CD4-positive, alpha-beta T cell treated with Interleukin-15 for 4 hours (primary cell): Measurements from ENCODE around the gene CD300C.
"Not testable (repeated sequence)": the region's sequence is repeated elsewhere in the genome, so short reads cannot be mapped to it uniquely, and the experiment has no call there.

ENCODE experiments used
- DNase-seq: peaks from one replicate; pipeline ENCODE4 v3.0.0-alpha.2; 2020; ENCODE audit warnings: low spot score

The CD300C gene

GRCh38 chr17:74545843-74546230 lies at the start of gene CD300C:
TSS of gene CD300C (minus strand) at chr17:74546115. CDS start at chr17:74545782, 333 bp downstream.
- peak; percentile 5 for DNase-seq

GRCh38 chr17:74595037-74595750 lies 49.3 kb upstream of the CD300C start:
- DNase-seq: no peak

DNA sequence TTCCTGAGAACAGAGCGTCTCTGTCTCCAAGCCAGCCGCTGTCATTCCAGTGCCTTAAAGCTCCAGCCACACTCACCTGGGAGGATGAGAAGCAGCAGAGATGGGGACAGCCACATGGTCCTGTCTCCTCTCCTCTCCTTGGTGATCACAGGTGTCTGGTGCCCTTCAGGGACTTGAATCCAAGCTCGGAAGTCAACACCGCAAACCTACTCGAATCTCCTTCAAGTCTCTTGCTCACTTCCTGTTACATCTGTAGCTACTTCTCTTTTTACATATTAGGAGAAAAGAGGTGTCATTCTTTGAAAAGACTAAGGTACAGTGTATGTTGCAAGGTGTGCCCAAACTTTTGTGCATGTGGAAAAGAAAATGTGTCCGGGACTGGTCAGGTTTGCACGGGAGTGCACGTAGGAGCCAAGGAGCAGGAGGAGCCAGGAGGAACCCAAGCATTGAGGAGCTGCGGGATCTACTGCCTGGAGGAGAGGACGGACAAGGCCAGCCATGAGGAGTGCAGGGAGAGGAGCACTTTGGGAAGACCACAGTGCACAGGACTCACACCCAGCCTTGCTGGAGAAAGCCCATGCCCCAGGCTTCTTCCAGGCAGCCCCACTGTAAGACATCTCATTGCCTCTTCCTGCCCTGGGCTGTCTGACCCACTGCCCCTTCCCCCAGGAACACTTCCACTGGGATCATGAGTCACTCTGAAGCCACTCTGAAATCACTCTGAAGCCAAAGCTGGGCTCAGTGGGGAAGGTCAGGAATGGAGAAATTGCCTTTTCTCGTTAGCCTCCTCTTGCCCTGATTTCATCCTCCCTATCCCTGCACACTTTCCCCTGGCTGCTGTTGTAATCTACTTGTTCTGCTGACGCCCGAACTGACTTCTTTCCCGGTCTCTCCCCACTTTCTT lies 46.4 kb upstream of the CD300C start, which contains the start of gene CD300LD:
TSS of gene CD300LD (minus strand) at position 197 of the 904 bp plus-strand sequence. CDS start at position 116, 81 bp downstream.
- no peak for DNase-seq

DNA sequence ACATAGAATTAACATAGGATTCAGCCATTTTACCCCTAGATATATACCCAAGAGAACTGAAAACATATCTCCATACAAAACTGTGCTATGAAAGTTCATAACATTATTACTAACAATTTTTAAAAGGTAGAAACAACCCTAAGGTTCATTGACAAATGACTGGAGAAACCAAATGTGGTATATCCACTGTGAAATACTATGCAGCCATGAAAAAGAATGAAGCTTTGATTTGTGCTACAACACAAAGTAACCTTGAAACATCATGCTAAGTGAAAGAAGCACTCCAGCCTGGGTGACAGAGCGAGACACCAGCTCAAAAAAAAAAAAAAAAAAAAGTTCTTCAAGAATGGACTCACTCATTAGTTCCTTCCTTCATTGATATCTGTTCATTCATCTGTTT lies 45.6 kb upstream of the CD300C start:
- no peak for DNase-seq

GRCh38 chr17:74585711-74586110 lies 39.8 kb upstream of the CD300C start:
- no peak for DNase-seq

GRCh38 chr17:74584292-74585060 lies 38.6 kb upstream of the CD300C start:
- no peak for DNase-seq

- DNase-seq: no peak
Measured at GRCh38 chr17:74582633-74583032, 36.7 kb upstream of the CD300C start.

DNA sequence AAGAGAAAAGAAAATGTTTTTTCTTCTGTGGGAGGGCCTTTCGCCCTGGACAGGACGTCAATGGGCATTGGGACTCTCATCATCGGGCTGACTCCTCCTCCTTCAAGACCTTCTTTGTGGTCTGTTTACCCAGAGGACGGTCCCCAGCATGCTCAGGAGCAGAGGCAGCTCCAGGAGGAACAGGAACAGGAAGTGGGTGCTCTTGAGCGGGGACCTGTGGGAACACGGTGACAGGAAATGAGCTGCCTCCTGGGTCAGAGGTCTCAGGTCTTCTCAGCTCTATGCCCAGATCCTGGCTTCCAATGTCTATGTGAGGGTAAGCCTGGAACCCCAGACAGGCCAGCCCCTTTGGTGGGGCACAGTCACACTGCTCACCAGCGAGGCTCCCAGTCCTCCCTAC lies 34.0 kb upstream of the CD300C start:
- no peak for DNase-seq

DNA sequence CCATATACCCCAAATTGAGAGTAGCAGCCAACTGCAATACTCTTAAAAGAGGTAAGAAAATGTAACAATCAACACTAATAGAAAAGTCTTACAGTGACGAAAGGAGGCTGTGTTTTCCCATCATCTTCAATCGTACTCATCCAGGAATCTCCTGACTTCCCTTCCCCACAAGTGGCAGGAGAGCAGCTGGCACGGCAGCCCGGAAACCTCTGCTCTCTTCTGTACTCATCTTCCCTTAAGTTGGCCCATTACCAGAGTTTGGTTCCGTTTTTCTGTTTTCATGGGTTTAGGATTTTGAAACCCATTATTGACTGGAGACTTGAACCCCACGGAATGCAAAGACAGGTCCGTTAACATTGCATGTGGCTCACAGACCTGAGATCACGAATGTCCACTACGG lies 33.1 kb upstream of the CD300C start:
- DNase-seq: no peak

GRCh38 chr17:74574489-74575142 lies 28.7 kb upstream of the CD300C start:
- no peak for DNase-seq

GRCh38 chr17:74573635-74574034 lies 27.7 kb upstream of the CD300C start:
- not testable (repeated sequence) for DNase-seq

- no peak for DNase-seq
Measured at GRCh38 chr17:74573169-74573568, 27.3 kb upstream of the CD300C start.

GRCh38 chr17:74571621-74572270 lies 25.8 kb upstream of the CD300C start:
- DNase-seq: no peak

DNA sequence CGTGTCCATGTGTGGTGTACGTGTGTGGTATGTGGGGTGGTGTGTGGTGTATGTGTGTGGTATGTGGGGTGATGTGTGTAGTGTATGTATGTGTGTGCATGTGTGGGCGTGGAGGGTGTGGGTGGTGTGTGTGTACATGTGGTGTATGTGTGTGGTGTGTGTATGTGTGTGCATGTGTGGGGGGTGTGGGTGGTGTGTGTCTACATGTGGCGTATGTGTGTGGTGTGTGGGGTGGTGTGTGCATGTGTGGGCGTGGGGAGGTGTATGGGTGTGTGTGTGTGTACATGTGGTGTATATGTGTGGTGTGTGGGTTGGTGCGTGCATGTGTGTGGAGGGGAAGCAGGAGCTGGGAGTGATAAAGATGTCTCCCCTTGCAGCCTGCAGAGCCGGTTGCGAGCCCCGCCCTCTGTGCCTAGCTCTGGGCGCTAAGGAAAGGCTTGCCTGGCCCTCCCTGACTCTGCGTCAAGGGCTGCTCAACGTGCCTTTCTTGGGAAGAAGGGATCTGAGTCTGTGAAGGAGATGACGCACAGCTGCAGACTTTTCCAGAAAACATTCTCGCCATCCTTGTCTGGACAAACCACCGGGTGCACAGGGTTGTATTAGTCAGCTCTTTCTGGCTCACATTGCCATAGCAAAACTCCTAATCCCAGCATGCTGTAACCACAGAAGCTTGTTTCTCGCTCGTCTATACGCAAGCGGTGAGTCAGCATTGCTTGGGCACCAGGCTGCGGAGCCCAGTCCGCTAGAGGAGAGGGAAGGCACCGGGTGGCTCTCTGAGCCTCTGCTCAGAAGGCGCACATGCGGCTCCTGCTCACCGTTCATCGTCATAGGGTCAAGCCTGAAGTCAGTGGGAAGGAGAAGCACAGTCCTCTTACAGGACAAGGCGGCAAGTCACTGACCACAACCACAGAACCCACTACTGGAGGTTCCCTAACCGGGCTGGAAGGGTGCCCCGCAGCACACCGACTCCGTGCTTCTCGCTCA lies 23.4 kb upstream of the CD300C start:
- peak; percentile 7 for DNase-seq

- DNase-seq: no peak
Measured at GRCh38 chr17:74568106-74568873, 22.4 kb upstream of the CD300C start.

DNA sequence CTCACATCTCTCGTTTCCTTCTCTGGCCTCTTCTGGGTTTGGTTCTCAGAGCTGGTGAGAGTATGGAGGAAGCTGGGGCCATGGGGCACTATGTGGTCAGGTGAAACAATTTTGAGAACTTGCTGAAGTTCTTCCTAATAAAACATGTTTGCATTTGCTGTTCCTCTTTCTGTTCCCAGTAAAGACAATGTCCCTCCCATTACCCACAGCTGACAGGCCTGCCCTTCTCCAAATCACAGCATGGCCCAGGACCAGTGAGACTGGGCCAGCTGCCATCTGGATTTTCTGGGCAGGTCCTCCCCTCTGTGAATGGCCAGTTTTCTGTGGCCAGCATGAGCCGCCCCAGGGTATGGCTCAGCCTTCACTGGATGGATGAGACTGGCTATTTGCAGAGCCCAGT lies 21.5 kb upstream of the CD300C start, which contains the start of gene CD300H:
TSS of gene CD300H (minus strand) at position 113 of the 400 bp plus-strand sequence.
- no peak for DNase-seq

DNA sequence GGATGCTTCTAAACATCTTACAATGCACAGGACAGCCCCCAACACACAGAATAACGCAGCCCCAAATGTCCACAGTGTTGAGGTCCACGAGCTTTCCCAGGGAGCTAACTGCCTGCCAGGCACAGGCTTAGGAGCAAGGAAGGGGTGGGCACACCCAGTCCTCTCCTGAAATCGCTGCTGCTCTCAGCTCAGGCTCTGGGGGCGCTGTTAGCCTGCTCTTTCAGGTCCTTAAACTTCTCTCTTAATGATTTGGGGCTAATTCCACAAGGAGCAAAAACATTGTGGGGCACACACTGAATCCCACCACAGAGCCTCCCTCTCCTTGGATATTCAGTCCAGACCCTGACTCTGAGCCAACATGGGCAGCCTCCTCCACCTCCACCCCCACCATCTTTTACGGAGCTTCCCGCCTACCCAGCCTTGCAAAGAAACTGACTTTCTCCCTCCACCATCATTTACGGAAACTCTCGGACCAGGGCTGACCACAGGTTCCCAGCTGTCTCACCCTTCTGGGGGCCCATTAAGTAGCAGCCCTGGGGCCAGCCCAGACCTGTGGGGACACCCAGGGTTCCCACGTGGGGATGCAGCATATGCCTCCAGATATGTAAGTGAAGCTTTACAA lies 20.3 kb upstream of the CD300C start:
- peak; percentile 19 for DNase-seq

GRCh38 chr17:74565126-74565525 lies 19.2 kb upstream of the CD300C start:
- DNase-seq: no peak

- no peak for DNase-seq
Measured at GRCh38 chr17:74563358-74563757, 17.4 kb upstream of the CD300C start.
